Stimulated activated CD4-positive, alpha-beta T cell treated with anti-CD3 and anti-CD28 coated beads, TNF-alpha, amount 100 ng/mL, for 48 hours (primary cell): Measurements from ENCODE around the gene SEC24B.

ENCODE experiments used
- DNase-seq, 3 donors: peaks; one replicate each; pipeline ENCODE4 v3.0.0-alpha.2; 2020; ENCODE audit warnings: low read depth in 3 of 3

The SEC24B gene

DNA sequence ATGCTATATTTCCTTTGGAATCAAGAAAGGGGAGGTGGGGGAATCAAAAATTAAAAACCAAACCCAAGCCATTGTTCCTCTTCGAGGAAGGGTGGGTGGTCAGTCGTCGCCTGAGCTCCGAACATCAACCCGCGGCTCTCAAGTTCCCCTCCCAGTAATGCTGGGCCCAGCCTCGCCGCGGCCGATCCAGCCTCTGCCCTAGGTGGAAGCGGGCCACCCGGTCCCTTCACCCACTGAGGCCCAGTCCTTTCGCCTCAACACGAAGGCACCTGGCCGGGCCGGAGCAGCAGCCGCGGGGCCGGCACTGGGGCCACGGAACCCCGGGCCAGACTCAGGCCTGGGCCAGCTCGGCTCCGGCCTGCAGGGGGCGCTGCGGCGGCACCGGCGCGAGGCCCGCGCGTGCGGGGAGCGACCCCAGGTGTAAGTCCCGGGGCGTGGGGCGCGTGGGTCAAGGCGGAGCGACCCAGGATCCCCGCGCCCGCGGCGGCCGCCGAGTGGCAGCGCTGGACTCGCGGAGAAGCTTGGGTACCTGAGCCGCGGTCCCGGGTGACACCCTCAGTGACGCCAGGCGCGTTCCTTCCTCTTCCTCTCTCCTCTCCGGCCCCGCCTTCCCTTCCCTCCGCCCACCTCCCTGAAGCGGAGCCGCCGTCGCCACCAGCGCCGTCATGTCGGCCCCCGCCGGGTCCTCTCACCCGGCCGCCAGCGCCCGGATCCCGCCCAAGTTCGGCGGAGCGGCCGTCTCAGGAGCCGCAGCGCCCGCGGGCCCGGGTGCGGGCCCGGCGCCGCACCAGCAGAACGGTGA, at the start of gene SEC24B:
Gene SEC24B (plus strand): TSS at position 611 of the 802 bp plus-strand sequence. CDS start 55 bp downstream, at position 666.
- peak; percentile 71 to 84 (median 79) for DNase-seq

DNA sequence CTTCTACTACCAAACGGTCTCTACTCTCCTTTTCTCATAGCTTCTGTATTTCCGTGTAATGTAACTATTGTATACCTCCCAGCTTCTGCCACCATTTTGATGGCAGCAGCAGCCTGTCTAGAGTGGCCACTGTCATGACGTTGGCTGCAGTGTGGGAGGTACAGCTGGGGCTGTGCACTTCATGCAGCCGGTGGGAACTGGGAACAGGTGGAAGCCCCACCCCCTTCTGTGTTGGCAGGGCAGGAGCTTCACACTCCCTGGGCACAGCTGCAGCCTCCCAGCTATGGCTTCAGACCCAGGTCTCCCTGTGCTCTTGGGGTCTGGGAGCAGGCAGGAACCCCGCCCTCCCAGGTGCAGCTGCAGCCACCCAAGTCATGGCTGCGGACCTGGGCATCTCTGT, 49.8 kb upstream of the SEC24B start:
- DNase-seq, result no peak

DNA sequence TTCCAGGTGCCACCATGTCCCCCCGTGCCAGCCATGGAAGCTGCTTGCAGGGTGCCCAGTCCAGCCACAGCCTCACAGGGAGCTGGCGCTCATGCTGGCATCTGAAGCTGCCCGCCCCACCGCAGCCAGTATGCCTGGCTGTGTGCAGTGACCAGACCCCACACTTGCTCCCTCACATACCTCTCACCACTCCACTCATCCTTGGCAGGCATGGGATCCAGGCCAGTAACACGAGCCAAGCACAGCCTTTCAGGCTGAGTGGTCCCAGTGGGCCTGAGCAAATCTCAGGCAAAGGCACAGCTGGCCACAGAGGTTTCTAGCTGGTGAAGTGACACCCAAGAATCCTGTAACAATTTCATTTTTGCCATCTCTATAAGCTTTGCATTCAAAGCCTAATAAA, 48.4 kb upstream of the SEC24B start:
- DNase-seq, result no peak

DNA sequence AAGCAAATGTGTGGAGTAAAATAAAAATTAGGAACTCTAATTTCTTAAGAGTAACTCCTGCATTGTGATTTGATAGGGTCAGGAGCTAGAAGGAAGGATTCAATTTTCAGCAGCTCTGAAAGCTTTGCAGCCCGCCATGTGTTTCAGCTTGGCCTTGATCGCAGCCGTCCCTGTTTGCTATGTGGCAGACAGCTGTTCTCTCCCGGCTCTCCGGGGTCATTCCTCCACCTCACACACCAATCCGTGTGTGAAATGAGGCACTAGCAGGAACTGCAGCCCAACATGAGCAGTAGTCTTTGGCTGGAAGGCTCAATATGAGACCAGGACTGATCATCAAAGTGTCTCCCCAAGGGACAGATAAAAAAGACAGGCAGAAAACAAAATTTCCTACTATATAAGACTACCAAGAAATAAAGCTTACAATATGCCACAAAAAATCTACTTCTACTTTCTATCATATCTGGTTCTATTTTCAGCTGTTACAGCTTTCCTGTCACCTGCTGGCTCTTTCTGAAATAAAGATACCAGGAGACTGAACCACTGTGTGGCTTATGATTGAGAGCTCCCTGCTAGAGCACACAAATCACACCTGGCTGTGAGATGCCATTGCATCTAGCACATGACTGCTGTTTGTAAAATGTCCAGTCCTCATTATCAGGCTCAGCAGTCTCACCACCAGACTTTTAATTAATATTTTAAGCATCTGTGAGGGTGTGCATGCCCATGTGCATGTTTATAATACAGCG, 44.1 kb upstream of the SEC24B start:
- no peak for DNase-seq

DNA sequence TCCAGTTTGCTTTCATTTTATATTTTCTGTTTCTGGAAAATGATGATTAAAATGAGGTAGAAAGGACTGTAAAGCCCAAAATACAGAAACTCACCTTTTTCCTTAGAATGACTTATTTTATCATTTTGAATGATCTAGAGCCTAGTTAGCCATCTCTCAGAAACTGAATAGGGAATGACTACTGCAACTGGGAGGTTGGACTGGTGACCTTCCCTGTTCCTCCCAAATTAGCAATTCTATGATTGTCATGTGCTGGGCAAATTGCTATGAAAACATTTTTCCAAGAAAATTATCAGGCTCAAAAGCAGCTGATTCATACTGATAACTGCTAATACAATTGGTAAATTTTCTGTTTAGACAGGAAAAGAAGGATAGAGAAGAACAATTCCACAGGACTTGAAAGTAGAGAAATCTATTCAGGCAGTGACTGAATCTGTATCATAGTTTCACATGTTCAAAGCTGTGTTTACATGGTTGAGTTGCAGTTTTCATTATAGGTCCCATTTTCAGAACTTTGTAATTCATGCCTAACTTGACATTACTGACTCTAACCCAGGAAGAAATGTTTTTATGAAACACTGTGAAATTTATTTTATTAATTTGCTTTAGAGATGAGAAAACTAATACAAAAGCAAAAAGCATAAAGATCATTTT, 43.4 kb upstream of the SEC24B start:
- DNase-seq, result no peak

DNA sequence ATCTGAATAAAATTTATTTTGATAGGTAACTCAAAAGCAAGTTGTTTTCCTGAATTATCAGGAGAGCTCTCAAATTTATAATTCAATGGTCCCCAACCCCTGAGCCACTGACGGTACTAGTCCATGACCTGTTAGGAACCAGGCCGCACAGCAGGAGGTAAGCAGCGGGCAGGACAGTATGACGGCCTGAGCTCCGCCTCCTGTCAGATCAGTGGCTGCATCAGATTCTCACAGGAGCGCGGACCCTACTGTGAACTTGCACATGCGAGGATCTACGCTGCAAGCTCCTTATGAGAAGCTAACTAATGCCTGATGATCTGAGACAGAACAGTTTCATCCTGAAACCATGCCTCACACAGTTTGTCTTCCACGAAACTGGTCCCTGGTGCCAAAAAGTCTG, 37.9 kb upstream of the SEC24B start:
- no peak for DNase-seq

DNA sequence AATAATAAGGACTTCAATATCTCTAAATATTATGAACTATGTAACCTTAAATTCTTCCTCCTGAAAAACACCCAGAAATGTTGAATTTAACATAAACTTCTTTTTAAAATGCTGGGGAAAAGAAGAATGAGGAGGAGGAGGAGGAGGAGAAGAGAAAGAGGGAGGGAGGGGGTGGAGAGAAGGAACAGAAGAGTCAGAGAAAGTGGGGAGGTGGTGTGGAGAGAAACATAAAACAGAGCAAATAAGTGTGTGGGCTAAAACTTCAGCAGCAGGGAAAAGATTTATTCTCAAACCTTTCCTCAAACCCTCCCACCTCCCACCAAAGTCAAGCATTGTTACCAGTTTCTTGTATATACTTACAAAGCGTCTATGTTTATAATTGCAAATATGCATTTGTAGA, 34.7 kb upstream of the SEC24B start:
- no peak for DNase-seq

DNA sequence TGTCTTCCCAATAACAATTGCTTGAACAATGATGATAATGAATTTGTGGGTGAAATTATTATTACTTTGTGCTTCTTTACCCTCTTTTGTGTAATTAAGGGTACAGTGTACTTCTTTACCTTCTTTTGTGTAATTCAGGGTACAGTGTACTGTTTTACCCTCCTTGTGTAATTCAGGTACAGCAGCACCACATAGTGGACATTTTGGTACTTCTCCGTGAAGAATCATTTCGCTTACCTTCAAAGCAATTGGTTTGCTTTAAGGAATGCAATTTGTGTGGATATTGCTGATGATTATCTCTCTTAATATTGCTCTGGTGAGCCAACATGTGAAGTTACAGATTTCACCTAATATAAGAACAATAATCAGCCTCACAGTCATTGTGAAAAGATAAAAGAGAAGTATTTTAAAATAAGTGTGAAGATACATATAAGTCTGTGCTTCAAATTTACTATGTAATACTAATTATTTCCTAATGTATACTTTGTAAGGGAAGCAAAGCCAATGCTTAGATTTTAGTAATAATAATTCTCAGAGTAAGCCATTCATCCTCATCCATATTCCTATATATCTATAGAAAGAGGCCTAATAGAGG, 27.2 kb upstream of the SEC24B start:
- DNase-seq, result peak in 1 of 3 donors; percentile 19

DNA sequence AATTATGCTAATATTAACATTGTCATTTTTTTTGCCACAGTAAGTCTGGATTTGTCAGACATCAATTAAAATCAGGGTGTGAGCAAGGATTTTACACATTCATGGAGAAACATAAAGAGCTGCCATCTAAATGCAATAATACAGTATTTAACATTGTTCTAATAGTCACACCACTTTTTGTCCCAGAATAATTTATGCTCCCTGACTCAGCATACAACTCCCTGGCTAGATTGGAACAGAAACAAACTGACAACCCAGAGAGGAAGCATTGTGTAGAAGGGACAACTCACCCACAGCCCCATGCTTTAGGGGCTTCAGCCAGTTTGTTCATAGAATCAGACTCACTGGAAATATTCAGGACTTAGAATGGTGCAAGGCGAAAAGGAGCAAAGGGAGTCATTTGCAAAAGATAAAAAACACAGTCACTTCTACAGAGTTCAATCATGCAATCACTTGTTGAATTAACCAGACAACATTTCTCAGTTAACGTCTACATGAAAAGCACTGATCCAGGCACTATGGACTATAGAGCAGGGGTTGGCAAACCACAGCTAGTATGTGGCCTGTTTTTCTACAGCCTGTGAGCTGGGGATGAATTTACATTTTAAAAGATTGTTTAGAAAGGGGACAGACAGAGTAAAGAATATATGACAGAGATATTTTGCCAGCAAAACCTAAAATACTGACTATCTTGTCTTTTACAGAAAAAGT, 26.4 kb upstream of the SEC24B start:
- DNase-seq, result no peak

DNA sequence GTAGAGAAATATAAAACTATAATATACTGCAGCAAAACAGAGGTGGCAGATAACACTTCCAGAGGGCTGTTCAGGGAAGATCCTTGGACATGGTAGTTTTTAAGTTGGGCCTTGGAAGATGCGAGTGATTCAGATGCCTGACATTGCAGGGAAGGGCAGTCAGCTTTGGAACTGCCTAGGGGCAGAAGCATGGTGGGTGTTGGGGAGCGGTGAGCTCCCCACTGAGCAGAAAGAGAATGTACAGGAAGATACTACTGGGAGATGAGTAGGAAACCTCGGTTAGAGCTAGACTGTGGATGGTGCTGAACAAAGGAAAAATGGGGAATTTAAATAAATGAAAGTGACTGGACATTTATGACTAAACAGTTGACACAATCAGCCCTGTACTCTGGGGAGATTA, 24.9 kb upstream of the SEC24B start:
- DNase-seq, result no peak

DNA sequence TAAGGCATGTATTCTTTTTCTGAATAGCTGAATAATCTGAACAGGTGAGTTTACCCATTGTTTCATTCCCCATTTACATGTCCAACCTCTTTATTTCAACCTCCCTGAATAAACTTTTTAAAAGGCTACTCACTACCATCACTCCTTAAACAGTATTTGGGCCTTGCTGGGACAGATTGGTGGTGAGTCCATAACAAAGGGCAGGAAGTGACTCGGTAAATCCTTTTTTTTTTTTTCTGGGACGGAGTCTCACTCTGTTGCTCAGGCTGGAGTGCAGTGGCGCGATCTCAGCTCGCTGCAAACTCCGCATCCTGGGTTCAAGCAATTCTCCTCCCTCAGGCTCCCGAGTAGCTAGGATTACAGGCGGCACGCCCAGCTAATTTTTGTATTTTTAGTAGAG, 23.4 kb upstream of the SEC24B start:
- DNase-seq, result no peak

DNA sequence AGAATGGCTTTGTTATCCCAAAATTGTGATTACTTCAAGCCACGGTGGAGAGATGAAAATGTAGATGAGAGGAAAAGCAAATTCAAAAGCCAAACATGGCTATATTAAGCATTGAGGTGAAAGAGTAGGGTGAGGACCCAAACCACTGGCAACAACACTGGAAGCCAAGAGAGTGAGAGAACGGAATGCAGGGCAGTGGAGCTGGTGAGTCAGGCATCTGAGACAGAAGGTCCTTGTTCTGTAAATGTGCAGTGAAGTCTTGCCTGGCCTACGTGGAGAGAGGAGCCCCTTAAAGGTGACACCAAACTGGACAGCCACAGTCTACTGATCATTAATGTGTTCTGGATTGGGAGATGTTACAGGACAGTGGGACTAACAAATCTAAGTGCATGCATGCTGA, 22.8 kb upstream of the SEC24B start:
- no peak for DNase-seq

DNA sequence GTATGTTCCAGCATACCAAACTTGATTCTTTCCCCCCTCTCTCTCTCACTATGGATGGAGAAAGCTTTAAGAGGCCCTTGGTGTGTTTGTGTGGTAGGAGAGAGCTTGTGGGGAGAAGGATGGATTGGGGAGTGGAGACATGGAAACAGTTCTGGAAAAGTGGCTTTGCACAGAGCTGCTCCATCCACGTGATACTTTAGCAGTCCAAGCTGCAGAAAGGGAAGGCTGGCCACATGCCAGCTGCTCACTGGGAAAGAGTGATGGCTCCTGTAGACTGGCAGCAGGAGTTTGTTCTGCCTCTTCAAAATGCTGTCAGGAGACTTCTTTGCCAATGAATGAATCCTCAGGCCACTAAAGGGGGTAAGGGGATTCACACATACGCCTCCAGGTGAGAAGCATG, 21.7 kb upstream of the SEC24B start:
- no peak for DNase-seq

DNA sequence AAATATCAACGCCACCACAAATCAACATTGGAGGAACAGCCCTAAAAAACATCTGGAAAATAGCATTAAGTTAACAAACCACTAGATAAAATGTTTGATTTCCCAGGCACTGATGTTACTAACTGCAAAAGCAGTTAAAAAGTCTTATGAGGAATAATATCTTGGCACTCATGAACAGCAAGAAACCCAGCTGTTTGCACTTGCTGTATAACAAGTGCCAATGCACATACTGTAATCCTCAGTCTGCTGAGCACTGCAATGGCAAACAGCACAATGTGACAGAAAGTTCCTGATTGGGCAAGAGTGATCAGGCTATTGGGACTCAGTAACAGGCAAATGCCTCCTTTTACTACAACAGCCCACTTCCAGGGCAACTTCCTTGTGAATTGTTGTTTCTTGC, 20.8 kb upstream of the SEC24B start:
- DNase-seq, result no peak

DNA sequence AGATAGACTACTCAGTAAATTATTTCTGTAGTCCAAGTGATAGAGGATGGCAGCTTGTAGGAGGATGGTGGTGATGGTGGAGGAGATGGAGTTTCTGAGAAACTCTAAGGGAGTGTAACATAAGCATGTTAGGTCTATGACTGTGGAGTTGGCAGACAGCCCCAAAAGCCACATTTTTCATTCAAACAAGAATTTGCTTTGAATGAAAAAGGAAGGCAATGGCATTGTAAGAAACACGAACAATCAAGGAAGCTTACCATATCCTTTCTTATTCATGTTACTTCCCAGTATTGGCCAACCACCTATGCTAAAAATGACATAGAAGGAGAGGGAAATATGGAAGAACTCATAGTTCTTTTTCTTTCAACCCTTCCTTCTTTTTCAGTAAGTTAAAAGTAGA, 18.7 kb upstream of the SEC24B start:
- DNase-seq, result no peak

DNA sequence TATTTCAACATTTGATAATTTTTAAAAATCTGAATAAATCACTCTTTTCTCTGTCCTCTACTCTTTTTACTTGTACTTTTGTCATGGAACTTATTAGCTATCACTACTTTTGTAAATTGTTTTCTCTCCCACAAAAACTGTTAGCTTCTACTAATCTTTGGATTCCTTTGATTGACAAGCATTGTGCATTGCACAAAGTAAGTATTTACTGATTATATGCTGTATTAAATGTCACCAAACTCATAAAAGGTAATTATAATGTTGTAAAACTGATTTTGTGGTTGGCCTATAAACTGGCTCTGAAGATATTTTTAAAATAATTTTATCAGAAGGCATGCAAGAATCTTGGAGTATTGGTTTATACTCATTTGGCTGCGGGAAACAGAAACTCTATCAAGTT, 15.0 kb upstream of the SEC24B start:
- DNase-seq, result no peak

DNA sequence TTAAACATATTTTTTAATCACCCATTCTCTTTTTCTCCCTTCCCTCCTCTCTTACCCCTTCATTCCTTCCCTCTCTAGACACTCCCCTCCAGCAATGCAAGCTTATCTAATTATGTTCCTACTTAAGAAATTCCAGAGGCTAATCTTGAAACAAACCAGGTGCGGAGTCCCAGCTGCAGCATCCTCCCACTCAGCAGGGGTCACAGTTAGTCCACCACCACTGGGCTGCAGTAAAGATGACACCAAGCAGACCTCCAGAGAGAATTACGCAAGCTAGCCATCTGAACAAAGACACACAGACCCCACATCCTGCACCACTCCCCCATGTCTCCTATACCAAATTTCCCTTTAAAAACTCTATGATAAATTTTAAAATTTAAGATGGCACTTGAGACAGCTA, 13.9 kb upstream of the SEC24B start:
- no peak for DNase-seq

DNA sequence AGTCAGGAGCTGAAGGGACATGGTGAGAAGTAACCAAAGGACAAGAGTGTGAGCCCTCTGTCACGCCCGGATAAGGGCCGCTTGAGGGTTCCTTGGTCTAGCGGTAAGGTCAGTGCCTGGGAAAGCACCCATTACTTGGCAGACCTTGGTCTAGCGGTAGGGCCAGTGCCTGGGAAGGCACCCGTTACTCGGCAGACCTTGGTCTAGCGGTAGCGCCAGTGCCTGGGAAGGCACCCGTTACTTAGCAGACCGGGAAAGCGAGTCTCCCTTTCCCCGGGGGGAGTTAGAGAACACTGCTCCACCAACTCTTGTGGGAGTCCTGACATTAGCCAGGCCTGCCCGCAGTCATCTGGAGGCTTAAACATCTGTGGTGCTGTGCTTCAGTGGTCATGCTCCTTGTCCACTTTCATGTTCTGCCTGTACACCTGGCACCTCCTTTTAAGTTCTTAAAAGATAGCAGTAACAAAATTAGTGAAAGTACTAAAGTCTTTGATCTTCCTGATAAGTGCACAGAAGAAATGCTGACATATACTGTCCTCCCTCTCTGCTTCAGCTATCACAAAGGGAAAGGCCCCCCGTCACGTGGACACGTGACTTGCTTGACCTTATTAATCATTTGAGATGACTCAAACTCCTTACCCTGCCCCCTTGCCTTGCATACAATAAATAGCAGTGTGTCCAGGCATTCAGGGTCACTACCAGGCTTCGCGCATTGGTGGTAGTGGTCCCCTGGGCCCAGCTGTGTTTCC, 9.3 kb upstream of the SEC24B start:
- no peak for DNase-seq

DNA sequence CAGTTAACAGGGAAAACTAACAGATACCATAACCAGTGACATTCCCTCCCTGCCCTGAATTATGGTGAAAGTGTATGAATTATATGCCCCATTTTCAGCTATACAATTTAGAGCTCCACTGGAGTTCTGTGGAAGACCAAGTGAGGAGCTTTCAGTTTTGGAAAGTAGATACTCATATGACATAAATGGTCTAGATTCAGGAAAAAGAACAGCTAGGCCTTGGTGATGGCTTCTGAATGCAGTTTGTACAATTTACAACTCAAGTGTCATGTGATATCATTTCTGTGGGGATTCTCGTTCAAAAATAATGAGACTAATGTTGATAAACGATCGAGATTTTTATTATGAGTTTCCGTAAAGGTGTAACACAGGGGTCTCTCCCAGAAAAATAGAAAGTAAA, 8.2 kb upstream of the SEC24B start:
- DNase-seq, result no peak

DNA sequence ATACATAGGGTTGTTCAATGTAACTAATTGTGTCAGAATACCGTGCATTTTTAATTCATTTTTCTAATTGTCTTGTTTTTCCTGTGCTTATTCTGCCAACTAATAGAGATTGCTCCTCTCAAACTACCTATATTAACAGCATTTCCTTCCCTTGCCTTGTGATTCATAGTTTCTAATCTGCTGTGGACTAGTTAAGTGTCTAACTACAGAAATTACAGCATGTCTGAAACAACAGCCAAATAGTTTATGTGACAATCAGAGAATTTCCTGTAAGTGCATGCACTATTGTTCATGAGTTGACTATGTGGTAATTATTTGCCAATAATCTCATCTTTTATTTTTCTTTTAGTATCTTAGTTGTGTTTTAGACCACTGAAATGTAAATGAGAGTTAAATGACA, 4.1 kb upstream of the SEC24B start:
- DNase-seq, result no peak

DNA sequence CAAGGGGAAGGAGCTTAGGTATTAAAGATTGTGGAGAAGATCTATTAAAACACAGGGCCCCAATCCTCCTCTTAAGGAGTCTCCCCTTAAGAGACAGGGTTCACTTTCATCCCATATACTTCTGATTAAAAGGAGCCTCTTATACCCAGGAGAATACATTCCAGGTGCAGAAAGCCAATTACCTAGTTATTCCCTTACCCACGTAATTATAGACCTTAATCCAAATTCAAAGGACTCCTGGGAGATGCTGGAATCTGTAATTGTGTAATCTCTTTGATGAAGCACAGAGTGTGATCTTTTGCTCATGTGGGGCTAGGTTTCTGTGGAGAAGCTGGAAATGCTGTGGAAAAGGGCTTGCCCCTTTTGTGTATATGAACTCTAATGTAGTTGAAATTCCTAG, 1.4 kb upstream of the SEC24B start:
- no peak for DNase-seq
